Activated naive CD4-positive, alpha-beta T cell treated with anti-CD3 and anti-CD28 coated beads, Interleukin-2, amount 50 U/mL, for 24 hours (primary cell): ENCODE data around the gene LRMDA.
"Not testable (repeated sequence)": the region's sequence is repeated elsewhere in the genome, so short reads cannot be mapped to it uniquely, and the experiment has no call there.

ENCODE experiments used
- H3K27ac Mint-ChIP-seq: one replicate; pipeline ENCODE4 v1.8.0; 2021; ENCODE audit warnings: mild to moderate bottlenecking, mixed read lengths
- H3K27me3 Mint-ChIP-seq: one replicate; pipeline ENCODE4 v1.8.0; 2021; ENCODE audit warnings: mixed read lengths
- H3K36me3 Mint-ChIP-seq: one replicate; pipeline ENCODE4 v1.8.0; 2021; ENCODE audit warnings: mixed read lengths
- H3K4me1 Mint-ChIP-seq: one replicate; pipeline ENCODE4 v1.8.0; 2021; ENCODE audit warnings: mixed read lengths
- H3K4me3 Mint-ChIP-seq: one replicate; pipeline ENCODE4 v1.8.0; 2021; ENCODE audit warnings: mild to moderate bottlenecking, mixed read lengths
- H3K9me3 Mint-ChIP-seq: one replicate; pipeline ENCODE4 v1.8.0; 2021; ENCODE audit warnings: mixed read lengths

LRMDA gene

GRCh38 chr10:75596930-75597620 lies 165.7 kb downstream of the LRMDA start:
- Mint-ChIP-seq H3K4me1 (no peaks in the 10 kb centered on the region), H3K27me3 (peaks cover 9% of the 10 kb centered on the region), H3K4me3 (no peak overlapping the region), H3K36me3 (no peaks in the 10 kb centered on the region), H3K27ac (no peak overlapping the region), H3K9me3 (no peaks in the 10 kb centered on the region)

GRCh38 chr10:75597773-75598440 lies 166.5 kb downstream of the LRMDA start:
- Mint-ChIP-seq H3K36me3 (no peaks in the 10 kb centered on the region), H3K9me3 (no peaks in the 10 kb centered on the region), H3K27ac (no peak overlapping the region), H3K4me3 (no peak overlapping the region), H3K4me1 (no peaks in the 10 kb centered on the region), H3K27me3 (peaks cover 11% of the 10 kb centered on the region)

GRCh38 chr10:75598998-75599397 lies 167.6 kb downstream of the LRMDA start:
- Mint-ChIP-seq H3K27ac (no peak overlapping the region), H3K27me3 (peaks cover 12% of the 10 kb centered on the region), H3K4me1 (no peaks in the 10 kb centered on the region), H3K4me3 (no peak overlapping the region), H3K36me3 (no peaks in the 10 kb centered on the region), H3K9me3 (no peaks in the 10 kb centered on the region)

- Mint-ChIP-seq H3K27ac (no peak overlapping the region), H3K4me3 (no peak overlapping the region), H3K27me3 (peaks cover 12% of the 10 kb centered on the region), H3K4me1 (no peaks in the 10 kb centered on the region), H3K9me3 (no peaks in the 10 kb centered on the region), H3K36me3 (no peaks in the 10 kb centered on the region)
These were observed 168.6 kb downstream of the LRMDA start for GRCh38 chr10:75599875-75600648.

GRCh38 chr10:75600833-75601232 lies 169.4 kb downstream of the LRMDA start:
- Mint-ChIP-seq H3K9me3 (no peaks in the 10 kb centered on the region), H3K27ac (no peak overlapping the region), H3K4me3 (no peak overlapping the region), H3K36me3 (no peaks in the 10 kb centered on the region), H3K27me3 (peaks cover 12% of the 10 kb centered on the region), H3K4me1 (no peaks in the 10 kb centered on the region)

- Mint-ChIP-seq H3K27me3 (peaks cover 10% of the 10 kb centered on the region), H3K4me3 (no peak overlapping the region)
These were observed 170.9 kb downstream of the LRMDA start for GRCh38 chr10:75602341-75602740.

GRCh38 chr10:75605096-75605495 lies 173.7 kb downstream of the LRMDA start:
- Mint-ChIP-seq H3K4me1 (no peaks in the 10 kb centered on the region), H3K27me3 (peaks cover 10% of the 10 kb centered on the region), H3K9me3 (no peaks in the 10 kb centered on the region), H3K4me3 (no peak overlapping the region), H3K27ac (no peak overlapping the region), H3K36me3 (no peaks in the 10 kb centered on the region)

More at GRCh38 chr10:75602341-75602740, 170.9 kb downstream of the LRMDA start:
- Mint-ChIP-seq H3K4me1 (no peaks in the 10 kb centered on the region), H3K27ac (no peak overlapping the region), H3K9me3 (no peaks in the 10 kb centered on the region), H3K36me3 (no peaks in the 10 kb centered on the region)

- H3K9me3 Mint-ChIP-seq, H3K4me3 Mint-ChIP-seq, H3K4me1 Mint-ChIP-seq, H3K27ac Mint-ChIP-seq, H3K36me3 Mint-ChIP-seq: not testable (repeated sequence)
- H3K27me3 Mint-ChIP-seq: peaks cover 10% of the 10 kb centered on the region
These were observed 174.4 kb downstream of the LRMDA start for GRCh38 chr10:75605795-75606194.

- no peaks in the 10 kb centered on the region for H3K4me1 Mint-ChIP-seq
- peaks cover 8% of the 10 kb centered on the region for H3K27me3 Mint-ChIP-seq
- no peaks in the 10 kb centered on the region for H3K9me3 Mint-ChIP-seq
- no peak overlapping the region for H3K27ac Mint-ChIP-seq
- no peaks in the 10 kb centered on the region for H3K36me3 Mint-ChIP-seq
- no peak overlapping the region for H3K4me3 Mint-ChIP-seq
These were observed 174.9 kb downstream of the LRMDA start for GRCh38 chr10:75606203-75606779.

- no peak overlapping the region for H3K4me3 Mint-ChIP-seq
- H3K27me3 Mint-ChIP-seq: peaks cover 3% of the 10 kb centered on the region
- H3K4me1 Mint-ChIP-seq: no peaks in the 10 kb centered on the region
- no peaks in the 10 kb centered on the region for H3K9me3 Mint-ChIP-seq
- H3K36me3 Mint-ChIP-seq: no peaks in the 10 kb centered on the region
- H3K27ac Mint-ChIP-seq: no peak overlapping the region
These were observed 176.2 kb downstream of the LRMDA start for GRCh38 chr10:75607576-75607975.

- no peak overlapping the region for H3K27ac Mint-ChIP-seq
These were observed 178.8 kb downstream of the LRMDA start for GRCh38 chr10:75610183-75610582.

GRCh38 chr10:75611172-75611992 lies 180.0 kb downstream of the LRMDA start:
- H3K4me3 Mint-ChIP-seq: no peak overlapping the region
- H3K9me3 Mint-ChIP-seq: no peaks in the 10 kb centered on the region
- no peak overlapping the region for H3K27ac Mint-ChIP-seq
- H3K27me3 Mint-ChIP-seq: peaks cover 11% of the 10 kb centered on the region
- H3K36me3 Mint-ChIP-seq: no peaks in the 10 kb centered on the region
- no peaks in the 10 kb centered on the region for H3K4me1 Mint-ChIP-seq

More at GRCh38 chr10:75610183-75610582, 178.8 kb downstream of the LRMDA start:
- Mint-ChIP-seq H3K27me3 (peaks cover 7% of the 10 kb centered on the region), H3K4me1 (no peaks in the 10 kb centered on the region), H3K4me3 (no peak overlapping the region), H3K9me3 (no peaks in the 10 kb centered on the region), H3K36me3 (no peaks in the 10 kb centered on the region)

GRCh38 chr10:75611993-75612372 lies 180.6 kb downstream of the LRMDA start:
- peaks cover 15% of the 10 kb centered on the region for H3K27me3 Mint-ChIP-seq
- no peak overlapping the region for H3K4me3 Mint-ChIP-seq
- H3K36me3 Mint-ChIP-seq: no peaks in the 10 kb centered on the region
- H3K27ac Mint-ChIP-seq: no peak overlapping the region
- H3K9me3 Mint-ChIP-seq: no peaks in the 10 kb centered on the region
- no peaks in the 10 kb centered on the region for H3K4me1 Mint-ChIP-seq

GRCh38 chr10:75612904-75613684 lies 181.7 kb downstream of the LRMDA start:
- Mint-ChIP-seq H3K27me3 (peaks cover 16% of the 10 kb centered on the region), H3K27ac (no peak overlapping the region), H3K4me3 (no peak overlapping the region), H3K4me1 (no peaks in the 10 kb centered on the region), H3K36me3 (no peaks in the 10 kb centered on the region), H3K9me3 (no peaks in the 10 kb centered on the region)
